Hematopoietic multipotent progenitor cell treated with erythropoietin and hydrocortisone succinate and interleukin-3 and kit ligand, for 8 days (in vitro differentiated cells): ENCODE measurements around the gene HMOX1.
"Not testable (repeated sequence)": the region's sequence is repeated elsewhere in the genome, so short reads cannot be mapped to it uniquely, and the experiment has no call there.

Experiments used
- DNase-seq: peaks from one replicate; pipeline ENCODE4 v3.0.0-alpha.2; 2015

HMOX1 gene

GRCh38 chr22:35437049-35437448, 56.2 kb downstream of the HMOX1 start:
- peak; percentile 41 for DNase-seq

- not testable (repeated sequence) for DNase-seq
Measured at GRCh38 chr22:35438673-35439364, 57.9 kb downstream of the HMOX1 start.

GRCh38 chr22:35439365-35439717, 58.4 kb downstream of the HMOX1 start:
- no peak for DNase-seq

GRCh38 chr22:35440129-35440528, 59.2 kb downstream of the HMOX1 start:
- no peak for DNase-seq

GRCh38 chr22:35441489-35442100, 60.7 kb downstream of the HMOX1 start:
- no peak for DNase-seq

- no peak for DNase-seq
Measured at GRCh38 chr22:35442471-35442870, 61.6 kb downstream of the HMOX1 start.

- no peak for DNase-seq
Measured at GRCh38 chr22:35443338-35443737, 62.4 kb downstream of the HMOX1 start.
